Uterus (tissue), 2 donors: Measurements from ENCODE around the gene S1PR4.

ENCODE experiments used
- POLR2A ChIP-seq, 2 donors: fragments of 450-650 bp; IDR thresholded peaks; one replicate each; pipeline ENCODE4 v1.6.1; 2016; ENCODE audit warnings: antibody characterized with exemption in 2 of 2, mild to moderate bottlenecking in 1 of 2, moderate library complexity in 1 of 2
- TF ChIP-seq, protein P1 (sequence below), 4 experiments: fragments of 200-600 bp in 2 of 4; fragments of 450-650 bp in 2 of 4; sonication (generic) in 2 of 4; IDR thresholded peaks; one replicate each; pipeline ENCODE4 v1.5.1; 2016 to 2019; ENCODE audit warnings: antibody characterized with exemption in 4 of 4, mild to moderate bottlenecking in 2 of 4, moderate library complexity in 1 of 4

DNA sequence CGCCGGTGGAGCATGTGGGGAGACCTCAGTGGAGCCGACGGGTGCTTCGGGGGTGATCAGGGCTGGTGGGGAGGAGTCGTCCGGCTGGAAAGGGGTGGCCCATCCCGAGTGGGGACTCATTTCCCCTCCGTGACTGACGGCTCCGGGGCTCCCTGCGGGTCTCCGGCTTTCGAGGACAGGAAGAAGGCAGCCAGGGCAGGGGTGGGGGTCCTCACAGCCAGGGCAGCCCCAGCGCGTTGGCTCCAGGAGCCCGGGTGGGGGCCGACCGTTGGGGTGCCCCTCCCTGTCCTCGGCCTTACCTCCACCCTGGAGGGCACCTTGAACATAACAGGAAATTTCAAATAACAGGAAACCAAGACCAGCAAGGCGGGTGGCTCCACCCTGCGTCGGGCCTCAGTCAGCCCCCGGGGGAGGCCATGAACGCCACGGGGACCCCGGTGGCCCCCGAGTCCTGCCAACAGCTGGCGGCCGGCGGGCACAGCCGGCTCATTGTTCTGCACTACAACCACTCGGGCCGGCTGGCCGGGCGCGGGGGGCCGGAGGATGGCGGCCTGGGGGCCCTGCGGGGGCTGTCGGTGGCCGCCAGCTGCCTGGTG lies at the start of gene S1PR4:
- no peak for TF ChIP-seq POLR2A (IDR thresholded peaks at IDR 0.05)
- TF ChIP-seq, protein P1, sequence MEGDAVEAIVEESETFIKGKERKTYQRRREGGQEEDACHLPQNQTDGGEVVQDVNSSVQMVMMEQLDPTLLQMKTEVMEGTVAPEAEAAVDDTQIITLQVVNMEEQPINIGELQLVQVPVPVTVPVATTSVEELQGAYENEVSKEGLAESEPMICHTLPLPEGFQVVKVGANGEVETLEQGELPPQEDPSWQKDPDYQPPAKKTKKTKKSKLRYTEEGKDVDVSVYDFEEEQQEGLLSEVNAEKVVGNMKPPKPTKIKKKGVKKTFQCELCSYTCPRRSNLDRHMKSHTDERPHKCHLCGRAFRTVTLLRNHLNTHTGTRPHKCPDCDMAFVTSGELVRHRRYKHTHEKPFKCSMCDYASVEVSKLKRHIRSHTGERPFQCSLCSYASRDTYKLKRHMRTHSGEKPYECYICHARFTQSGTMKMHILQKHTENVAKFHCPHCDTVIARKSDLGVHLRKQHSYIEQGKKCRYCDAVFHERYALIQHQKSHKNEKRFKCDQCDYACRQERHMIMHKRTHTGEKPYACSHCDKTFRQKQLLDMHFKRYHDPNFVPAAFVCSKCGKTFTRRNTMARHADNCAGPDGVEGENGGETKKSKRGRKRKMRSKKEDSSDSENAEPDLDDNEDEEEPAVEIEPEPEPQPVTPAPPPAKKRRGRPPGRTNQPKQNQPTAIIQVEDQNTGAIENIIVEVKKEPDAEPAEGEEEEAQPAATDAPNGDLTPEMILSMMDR (IDR thresholded peaks at IDR 0.05), result no peak
